Stimulated activated CD4-positive, alpha-beta T cell treated with anti-CD3 and anti-CD28 coated beads, TNF-alpha, amount 100 ng/mL, for 48 hours (primary cell): Measurements from ENCODE around the gene LRRC39.
A peak's percentile ranks its signal among the peaks of the same experiment; 100 is the strongest.

Experiments
- DNase-seq, 3 donors: peaks; one replicate each; pipeline ENCODE4 v3.0.0-alpha.2; 2020; ENCODE audit warnings: low read depth in 3 of 3

The LRRC39 gene

DNA sequence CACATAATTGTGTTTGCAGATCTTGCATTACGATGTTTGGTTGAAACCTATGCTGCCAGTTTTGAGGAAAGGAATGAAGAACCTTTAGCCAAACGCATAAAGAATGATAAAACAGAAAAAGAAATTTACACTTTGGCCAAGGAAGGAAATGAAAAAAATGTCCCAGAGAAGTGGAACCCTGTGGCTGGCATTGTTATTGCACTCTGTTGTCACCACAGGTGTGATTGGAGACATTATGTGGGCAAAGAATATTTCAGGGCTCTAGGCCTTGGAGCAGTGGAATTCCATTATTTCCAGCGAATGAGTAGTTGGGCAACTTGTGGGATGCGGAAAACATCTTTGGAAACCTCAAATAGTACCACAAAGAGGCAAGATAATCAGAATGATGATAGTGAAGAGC is 30.2 kb downstream of the LRRC39 start:
- DNase-seq: no peak

DNA sequence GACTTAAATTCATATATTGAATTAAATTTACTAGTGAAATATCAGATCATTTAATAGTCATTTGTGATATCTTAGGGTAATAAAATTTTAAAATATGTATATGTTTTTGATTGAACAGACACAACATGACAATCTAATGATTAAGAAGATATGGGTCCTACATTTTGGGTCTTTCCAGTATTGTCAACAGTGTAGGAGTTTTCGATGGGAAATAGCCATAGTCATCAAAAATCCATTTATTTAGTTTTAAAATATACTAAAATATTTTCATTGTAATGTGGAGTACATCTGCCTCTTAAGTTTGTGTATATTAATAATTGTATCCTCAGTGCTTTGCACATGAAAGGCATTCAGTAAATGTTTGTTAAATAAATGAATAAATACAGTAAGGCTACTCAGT is 31.1 kb downstream of the LRRC39 start:
- no peak for DNase-seq

DNA sequence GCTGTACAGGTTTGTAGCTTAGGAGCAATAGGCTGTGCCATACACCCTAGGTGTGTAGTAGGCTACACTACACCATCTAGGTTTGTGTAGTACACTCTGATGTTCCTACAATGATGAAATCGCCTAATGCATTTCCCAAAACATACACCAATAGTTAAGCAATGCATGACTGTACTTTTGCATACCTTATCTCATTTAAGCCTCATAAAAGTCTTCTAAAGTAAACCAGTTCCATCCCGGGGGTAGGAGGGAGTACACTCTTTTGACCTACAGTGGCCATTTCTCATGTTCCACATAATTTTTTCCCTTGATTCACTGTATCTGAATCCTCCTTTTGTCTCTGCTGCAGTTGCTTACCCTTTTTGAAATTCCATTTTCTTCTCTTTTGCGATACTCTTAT is 32.9 kb downstream of the LRRC39 start:
- DNase-seq: no peak

DNA sequence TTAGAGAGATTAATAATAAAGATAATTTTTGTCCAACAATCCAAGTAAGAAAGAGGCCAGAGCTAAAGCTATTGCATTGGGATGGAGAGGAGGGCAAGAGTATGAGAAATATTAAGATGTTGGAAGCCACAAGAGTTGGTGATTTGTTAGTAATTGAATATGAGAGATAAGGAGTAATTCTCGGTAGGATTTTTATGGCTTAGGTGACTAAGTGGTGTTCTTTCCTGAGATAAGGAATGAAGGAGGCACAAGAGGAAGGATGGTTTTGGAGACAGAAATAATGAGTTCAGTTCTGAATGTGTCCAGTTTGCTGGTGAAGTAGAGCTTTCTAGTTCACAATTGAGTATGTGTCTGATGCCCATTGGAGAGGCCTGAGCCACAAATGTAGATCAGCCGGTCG is 35.7 kb downstream of the LRRC39 start:
- no peak for DNase-seq

DNA sequence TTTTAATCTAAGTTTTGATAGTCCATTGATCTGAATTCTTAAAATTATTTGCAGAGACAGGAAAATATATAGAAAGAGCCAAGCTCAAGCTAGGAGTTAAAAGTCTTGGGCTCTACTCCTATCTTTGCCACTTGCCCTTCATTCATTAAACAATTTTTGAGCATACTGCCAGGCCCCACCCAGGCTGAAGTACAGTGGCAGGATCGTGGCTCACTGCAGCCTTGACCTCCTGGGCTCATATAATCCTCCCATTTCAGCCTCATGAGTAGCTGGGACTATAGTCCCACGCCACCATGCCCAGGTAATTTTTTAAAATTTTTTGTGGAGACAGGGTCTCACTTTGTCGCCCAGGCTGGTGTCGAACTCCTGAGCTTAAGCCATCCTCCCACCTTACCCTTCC is 36.9 kb downstream of the LRRC39 start:
- no peak for DNase-seq

DNA sequence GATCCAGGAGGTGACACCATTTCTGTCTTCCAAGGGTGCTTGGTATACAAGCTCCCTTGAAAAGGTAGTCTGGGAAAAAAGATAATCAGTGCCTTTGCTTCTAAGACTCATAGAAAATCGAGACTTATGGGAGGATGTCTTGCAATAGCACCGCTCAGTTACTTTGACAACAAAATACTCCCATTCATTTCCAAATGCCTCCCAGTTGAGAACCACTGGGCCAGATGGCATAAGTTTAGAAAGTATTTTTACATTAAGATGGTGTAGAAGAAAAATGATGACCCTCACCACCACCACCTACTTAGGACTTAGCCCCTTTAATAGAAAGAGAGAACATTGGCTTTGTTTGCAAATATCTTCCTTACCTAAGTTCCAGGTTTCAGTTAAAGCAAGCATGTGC is 40.5 kb downstream of the LRRC39 start:
- DNase-seq: no peak

DNA sequence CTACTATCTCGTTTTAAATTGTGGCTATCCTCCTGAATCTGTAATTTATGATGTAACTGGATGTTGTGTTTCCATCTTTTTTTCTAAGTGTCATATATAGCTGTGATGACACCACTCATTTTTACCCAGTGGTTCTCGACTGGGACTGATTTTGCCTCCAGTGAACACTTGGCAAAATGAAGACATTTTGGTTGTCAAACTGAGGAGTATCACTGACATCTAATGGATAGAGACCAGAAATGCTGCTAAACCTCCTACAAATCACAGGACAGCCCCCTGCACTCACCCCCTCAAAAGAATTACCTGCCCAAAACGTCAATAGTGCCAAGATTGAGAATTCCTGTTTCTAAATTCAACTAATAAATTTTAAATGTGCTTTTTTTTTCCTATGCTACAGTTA is 43.2 kb downstream of the LRRC39 start:
- no peak for DNase-seq

DNA sequence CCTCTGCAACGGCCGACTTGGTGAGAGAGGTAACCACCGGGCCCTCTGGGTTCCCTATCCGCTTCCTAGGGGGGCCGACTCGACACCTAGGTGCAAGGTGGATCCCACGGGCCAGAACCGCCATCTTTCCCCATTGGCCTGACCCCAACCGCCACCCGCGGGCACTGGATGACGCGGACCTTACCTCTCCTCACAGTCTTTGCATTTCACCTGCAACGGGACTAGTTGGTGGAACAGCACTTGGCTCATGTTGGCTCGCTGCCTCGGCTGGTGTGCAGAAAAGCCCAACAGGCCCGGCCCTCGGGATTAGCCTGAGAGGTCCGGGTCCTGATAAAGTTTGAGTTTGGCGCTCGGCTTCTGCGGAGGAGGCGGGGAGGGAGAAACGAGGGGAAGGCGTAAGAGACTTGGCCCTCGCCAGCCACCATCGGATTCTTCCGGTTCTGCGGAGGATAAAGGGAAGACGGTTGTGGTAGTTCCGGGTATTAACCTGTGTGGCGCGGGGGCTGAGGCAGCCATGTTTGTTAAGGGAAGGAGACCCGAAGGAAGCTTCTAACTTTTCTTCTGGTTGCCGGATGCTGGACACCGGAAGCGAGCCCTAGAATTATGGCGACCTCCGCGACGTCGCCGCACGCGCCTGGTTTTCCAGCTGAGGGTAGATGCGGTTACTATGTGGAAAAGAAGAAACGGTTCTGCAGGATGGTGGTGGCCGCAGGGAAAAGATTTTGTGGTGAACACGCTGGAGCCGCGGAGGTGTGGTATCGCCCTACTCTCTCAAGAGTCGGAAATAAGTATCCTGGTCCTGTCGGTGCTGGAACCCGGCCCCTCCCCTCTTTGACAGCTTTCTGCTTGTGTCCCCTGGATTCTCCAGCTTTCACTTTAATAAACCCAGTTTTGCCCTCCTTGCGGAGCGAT is 45.2 kb downstream of the LRRC39 start, which contains the start of the genes SASS6 and TRMT13:
TSS of gene SASS6 (minus strand) at position 365 of the 912 bp plus-strand sequence. CDS start at position 249, 116 bp downstream.
TSS of gene TRMT13 (plus strand) at position 598 of the 912 bp plus-strand sequence. CDS start at position 604, 6 bp downstream.
- DNase-seq: peak; percentile 85 to 93 (median 86)

DNA sequence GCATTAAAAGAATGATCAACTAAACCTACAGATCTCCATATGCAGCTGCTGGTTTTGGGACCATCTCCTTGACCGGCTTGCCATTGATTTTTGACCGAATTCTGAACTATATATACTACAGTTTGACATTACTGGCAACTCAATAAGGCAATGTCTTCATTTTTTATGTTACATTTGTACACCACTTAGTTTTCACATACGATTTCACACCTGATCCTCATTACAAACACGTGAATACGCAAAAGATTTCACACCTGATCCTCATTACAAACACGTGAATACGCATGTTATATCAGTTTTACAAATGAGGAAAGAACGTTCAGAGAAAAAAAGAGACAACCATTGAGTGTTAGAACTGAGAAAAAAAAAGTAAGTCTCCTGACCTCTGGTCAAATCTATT is 46.4 kb downstream of the LRRC39 start:
- no peak for DNase-seq

DNA sequence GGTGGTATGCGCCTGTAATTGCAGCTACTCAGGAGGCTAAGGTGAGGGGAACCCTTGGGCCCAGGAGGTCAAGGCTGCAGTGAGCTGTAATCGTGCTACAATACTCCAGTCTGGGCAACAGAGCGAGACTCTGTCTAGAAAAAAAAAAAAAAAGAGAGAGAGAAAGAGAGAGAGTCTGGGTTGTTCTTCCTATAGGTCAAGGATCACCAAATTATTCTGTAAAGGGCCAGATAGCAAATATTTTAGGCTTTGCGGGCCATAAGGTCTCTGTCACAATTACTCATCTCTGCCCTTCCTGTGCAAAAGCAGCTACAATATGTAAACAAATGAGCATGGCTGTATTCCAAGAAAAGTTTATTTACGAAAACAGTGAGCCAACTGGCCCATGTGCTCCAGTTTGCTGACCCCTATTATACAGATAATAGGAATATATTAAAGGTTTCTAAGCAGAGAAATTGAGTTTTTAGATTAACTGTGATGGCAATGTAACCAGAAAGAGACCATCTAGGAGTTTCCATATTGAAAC is 47.4 kb downstream of the LRRC39 start:
- DNase-seq: no peak

DNA sequence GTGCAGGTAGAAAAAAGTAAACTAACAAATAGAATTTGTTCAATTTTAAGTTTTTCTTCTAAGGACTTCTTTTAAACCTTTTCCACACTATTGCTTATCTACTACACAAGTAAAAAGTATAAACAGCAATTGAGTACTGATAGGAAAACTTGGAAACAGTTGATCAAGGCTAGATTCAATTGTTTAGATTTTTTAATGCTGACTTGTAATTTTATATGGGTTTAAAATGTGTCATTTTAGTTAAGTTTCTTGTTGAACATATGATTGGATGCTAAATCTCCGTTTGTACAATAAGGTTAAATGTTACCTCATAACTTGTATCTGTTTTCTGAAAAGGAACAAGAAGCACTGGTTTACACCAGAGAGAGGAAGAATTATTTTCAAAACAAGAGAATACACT is 50.8 kb downstream of the LRRC39 start:
- no peak for DNase-seq

DNA sequence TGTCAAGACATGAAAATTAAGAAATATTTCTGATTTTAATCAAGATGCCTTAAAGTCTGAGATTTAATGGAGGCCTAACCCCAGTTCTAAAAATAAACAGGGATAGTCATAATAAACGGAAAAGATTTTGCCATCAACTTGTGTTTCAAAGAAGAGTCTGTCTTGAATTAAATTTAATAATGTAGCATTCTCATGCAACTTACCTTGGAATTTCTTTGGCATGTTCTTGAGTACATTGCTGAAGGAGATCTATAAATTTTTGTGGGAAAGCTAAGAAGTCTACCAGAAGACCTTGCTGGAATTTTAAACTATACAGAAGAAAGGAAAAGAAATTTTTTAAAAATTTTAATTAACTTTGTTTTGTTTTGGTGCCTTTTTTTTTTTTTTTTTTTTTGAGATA is 55.9 kb downstream of the LRRC39 start:
- no peak for DNase-seq

DNA sequence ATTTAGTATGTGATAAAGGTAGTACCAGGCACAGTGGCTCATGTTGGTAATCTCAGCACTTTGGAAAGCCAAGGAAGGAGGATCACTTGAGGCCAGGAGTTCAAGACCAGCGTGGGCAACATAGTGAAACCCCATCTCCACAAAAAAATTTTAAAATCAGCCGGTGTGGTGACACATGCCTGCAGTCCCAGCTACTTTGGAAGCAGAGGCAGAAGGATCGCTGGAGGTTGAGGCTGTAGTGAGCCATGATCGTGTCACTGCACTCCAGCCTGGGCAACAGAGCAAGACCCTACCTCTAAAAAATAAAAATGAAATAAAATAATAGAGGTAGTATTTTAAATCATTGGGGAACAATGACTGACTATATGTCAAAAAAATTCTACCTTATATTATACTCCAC is 62.5 kb downstream of the LRRC39 start:
- no peak for DNase-seq

DNA sequence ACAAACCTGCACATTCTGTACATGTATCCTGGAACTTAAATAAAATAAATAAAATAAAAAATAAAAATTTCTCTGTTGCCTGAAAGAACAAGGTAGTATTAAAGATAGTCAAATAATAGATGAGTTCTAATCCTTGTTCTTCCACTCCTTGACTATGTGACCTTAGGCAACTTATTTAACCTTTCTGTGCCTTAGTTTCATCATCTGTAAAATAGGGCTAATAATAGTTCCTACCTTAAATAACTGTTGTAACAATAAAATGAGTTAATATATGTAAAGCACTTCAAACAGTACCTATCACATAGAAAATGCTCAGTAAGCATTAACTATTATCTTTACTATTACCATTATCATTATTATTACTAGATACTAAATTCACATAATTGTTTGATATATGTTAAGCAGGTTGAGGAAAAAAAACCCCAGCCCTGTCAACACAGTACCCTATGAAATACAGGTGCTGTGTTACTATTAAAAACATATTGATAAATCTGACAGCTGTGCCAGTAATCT is 68.4 kb downstream of the LRRC39 start:
- no peak for DNase-seq

DNA sequence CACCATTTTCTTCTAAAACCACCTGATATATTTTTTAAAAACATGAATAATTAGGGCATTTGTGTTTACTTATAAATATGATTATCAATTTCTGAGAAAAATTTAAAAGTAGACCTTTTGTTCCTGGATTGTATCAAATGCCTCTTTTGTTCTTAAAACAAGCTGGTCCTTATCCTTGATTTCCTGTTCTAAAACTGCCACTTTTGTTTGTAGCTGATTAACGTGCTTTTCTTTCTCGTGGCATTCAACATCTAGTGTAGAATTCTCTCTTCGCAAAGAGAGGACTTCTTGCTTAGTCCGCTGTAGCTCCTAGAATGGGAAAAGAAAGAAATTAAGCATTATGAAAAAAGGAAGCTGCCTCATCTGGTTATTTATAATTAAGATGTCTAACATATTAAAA is 70.4 kb downstream of the LRRC39 start:
- DNase-seq: no peak

DNA sequence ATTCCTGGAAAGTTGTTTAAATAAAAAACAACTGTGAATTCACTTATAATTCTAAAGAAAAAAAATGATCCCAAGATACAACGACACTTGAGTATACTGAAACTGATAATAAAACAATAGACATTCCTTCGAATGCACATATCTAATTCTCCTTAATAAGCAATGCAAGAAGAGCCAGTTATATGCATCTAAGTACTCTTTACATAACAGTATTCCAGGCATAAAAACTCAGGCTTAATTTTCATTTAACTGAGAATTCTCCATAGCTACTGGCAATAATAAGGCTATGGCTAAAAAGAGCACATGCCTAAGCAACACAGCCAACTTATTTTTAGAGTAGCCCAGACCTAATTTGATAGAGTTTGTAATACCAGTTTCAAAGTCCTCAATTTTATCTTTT is 76.5 kb downstream of the LRRC39 start:
- no peak for DNase-seq

DNA sequence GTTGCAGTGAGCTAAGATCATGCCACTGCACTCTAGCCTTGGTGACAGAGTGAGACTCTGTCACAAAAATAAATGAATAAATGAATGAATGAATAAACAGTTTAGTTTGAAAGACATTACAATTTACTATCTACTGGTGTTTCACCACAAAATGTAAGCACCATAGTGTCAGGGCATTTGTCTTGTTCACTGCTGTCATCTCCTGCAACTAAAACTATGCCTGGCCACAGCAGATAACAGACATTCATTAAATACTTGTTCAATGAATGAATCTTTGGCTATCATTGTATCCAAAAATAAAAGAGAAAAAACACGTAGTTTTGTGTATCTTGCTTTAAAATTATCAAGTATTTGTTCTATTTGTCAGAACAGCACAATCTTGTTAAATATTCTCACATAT is 77.9 kb downstream of the LRRC39 start:
- DNase-seq: no peak
